ENCODE measurements around the gene DCLK1. TPM values are rescaled to one million over a fixed set of nuclear protein-coding genes. Genes with fewer than 3 reads are reported as not detected.
"Not testable (repeated sequence)": the region's sequence is repeated elsewhere in the genome, so short reads cannot be mapped to it uniquely, and the experiment has no call there.

The DCLK1 gene
- total RNA-seq, 1 experiment from 2014 or later, result not detected

DNA sequence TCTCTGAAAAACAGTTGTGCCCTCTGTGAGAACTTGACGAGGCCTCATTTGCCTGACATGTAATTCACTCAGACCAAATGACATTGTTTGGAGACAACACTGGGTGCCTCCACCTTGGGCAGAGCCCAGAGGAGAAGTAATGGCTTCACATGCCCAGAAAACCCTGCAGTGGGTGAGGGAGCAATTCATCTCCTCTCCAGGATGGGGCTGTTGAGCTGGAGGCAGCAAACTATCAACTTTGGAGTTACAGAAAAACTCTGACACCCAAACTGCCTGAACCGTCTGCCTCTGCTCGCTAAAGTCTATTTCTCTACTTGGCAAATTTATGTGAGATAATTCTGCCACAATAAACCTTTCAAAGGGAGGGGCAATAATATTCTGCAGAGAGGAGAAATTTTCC, 146.9 kb downstream of the DCLK1 start:
- H3K9me3 ChIP-seq, result no peaks in the 10 kb centered on the region
- no peaks in the 10 kb centered on the region for H3K36me3 ChIP-seq (ENCODE audit: control insufficient read depth, insufficient read depth, low read length)
- H3K36me3 Mint-ChIP-seq (ENCODE audit: insufficient read depth, unreplicated experiment), result no peaks in the 10 kb centered on the region
- TF ChIP-seq, protein P1, sequence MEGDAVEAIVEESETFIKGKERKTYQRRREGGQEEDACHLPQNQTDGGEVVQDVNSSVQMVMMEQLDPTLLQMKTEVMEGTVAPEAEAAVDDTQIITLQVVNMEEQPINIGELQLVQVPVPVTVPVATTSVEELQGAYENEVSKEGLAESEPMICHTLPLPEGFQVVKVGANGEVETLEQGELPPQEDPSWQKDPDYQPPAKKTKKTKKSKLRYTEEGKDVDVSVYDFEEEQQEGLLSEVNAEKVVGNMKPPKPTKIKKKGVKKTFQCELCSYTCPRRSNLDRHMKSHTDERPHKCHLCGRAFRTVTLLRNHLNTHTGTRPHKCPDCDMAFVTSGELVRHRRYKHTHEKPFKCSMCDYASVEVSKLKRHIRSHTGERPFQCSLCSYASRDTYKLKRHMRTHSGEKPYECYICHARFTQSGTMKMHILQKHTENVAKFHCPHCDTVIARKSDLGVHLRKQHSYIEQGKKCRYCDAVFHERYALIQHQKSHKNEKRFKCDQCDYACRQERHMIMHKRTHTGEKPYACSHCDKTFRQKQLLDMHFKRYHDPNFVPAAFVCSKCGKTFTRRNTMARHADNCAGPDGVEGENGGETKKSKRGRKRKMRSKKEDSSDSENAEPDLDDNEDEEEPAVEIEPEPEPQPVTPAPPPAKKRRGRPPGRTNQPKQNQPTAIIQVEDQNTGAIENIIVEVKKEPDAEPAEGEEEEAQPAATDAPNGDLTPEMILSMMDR (IDR thresholded peaks at IDR 0.05; ENCODE audit: insufficient read depth in 1 of 2, low read depth in 1 of 2, low read length in 1 of 2, severe bottlenecking in 1 of 2, unreplicated experiment in 1 of 2), result no peak
- no peak for DNase-seq
- H3K4me3 Mint-ChIP-seq (ENCODE audit: unreplicated experiment), result no peak overlapping the region
- no peak overlapping the region for H3K27ac Mint-ChIP-seq (ENCODE audit: unreplicated experiment)
- intact Hi-C loops (cut with micrococcal nuclease; ENCODE audit: unreplicated experiment), result no loop called here
- peaks cover 10% of the 10 kb centered on the region for H3K9me3 Mint-ChIP-seq (ENCODE audit: unreplicated experiment)
- POLR2A ChIA-PET, result no interaction called here
- CTCF ChIA-PET, result no interaction called here
- no peaks in the 10 kb centered on the region for H3K27me3 ChIP-seq (replicated peaks; ENCODE audit: control insufficient read depth, insufficient read depth, low read length)
- H3K4me1 Mint-ChIP-seq (ENCODE audit: low read depth, unreplicated experiment), result no peaks in the 10 kb centered on the region
- H3K27me3 Mint-ChIP-seq (ENCODE audit: insufficient read depth, unreplicated experiment), result no peaks in the 10 kb centered on the region
- BruUV-seq (replicated peaks), result no TSS peak
- H3K4me1 ChIP-seq, result no peaks in the 10 kb centered on the region
- no peak overlapping the region for H3K4me3 ChIP-seq (ENCODE audit: low read depth, low read length)

- H3K4me1 ChIP-seq; H3K27me3 ChIP-seq (replicated peaks; ENCODE audit: control insufficient read depth, insufficient read depth, low read length); DNase-seq; intact Hi-C loops (cut with micrococcal nuclease; ENCODE audit: unreplicated experiment); H3K4me3 Mint-ChIP-seq (ENCODE audit: unreplicated experiment); H3K9me3 ChIP-seq; H3K36me3 ChIP-seq (ENCODE audit: control insufficient read depth, insufficient read depth, low read length); BruUV-seq (replicated peaks); H3K4me1 Mint-ChIP-seq (ENCODE audit: low read depth, unreplicated experiment); H3K36me3 Mint-ChIP-seq (ENCODE audit: insufficient read depth, unreplicated experiment); H3K27me3 Mint-ChIP-seq (ENCODE audit: insufficient read depth, unreplicated experiment); CTCF ChIA-PET; H3K4me3 ChIP-seq (ENCODE audit: low read depth, low read length); H3K27ac Mint-ChIP-seq (ENCODE audit: unreplicated experiment); POLR2A ChIA-PET: not testable (repeated sequence)
- peaks cover 10% of the 10 kb centered on the region for H3K9me3 Mint-ChIP-seq (ENCODE audit: unreplicated experiment)
These were observed 147.5 kb downstream of the DCLK1 start for GRCh38 chr13:35983703-35984102.

GRCh38 chr13:35983206-35983605, 148.0 kb downstream of the DCLK1 start:
- H3K4me1 ChIP-seq, result no peaks in the 10 kb centered on the region
- intact Hi-C loops (cut with micrococcal nuclease; ENCODE audit: unreplicated experiment), result no loop called here
- no peaks in the 10 kb centered on the region for H3K27me3 ChIP-seq (replicated peaks; ENCODE audit: control insufficient read depth, insufficient read depth, low read length)
- ChIA-PET POLR2A (no interaction called here), CTCF (no interaction called here)
- H3K4me3 ChIP-seq (ENCODE audit: low read depth, low read length), result no peak overlapping the region
- H3K9me3 ChIP-seq, result no peaks in the 10 kb centered on the region
- Mint-ChIP-seq H3K36me3 (ENCODE audit: insufficient read depth, unreplicated experiment) (no peaks in the 10 kb centered on the region), H3K9me3 (ENCODE audit: unreplicated experiment) (peaks cover 10% of the 10 kb centered on the region), H3K27ac (ENCODE audit: unreplicated experiment) (no peak overlapping the region), H3K27me3 (ENCODE audit: insufficient read depth, unreplicated experiment) (peaks cover 3% of the 10 kb centered on the region), H3K4me3 (ENCODE audit: unreplicated experiment) (no peak overlapping the region), H3K4me1 (ENCODE audit: low read depth, unreplicated experiment) (no peaks in the 10 kb centered on the region)
- TF ChIP-seq, protein P1 (IDR thresholded peaks at IDR 0.05; ENCODE audit: insufficient read depth in 1 of 2, low read depth in 1 of 2, low read length in 1 of 2, severe bottlenecking in 1 of 2, unreplicated experiment in 1 of 2), result no peak
- DNase-seq, result no peak
- H3K36me3 ChIP-seq (ENCODE audit: control insufficient read depth, insufficient read depth, low read length), result no peaks in the 10 kb centered on the region
- BruUV-seq (replicated peaks), result no TSS peak
